A549 (cell line): Measurements from ENCODE around the gene SLCO1B1.

Experiments
- CHD2 ChIP-seq: fragments of 150-350 bp; IDR thresholded peaks from 2 replicates; pipeline ENCODE4 v1.6.1; 2014; ENCODE audit warnings: low read length; ENCODE audit not compliant: partially characterized antibody
- CTCF ChIP-seq: fragments of >200 bp; sonication (Bioruptor Twin); formaldehyde crosslinking; IDR thresholded peaks from 3 replicates; pipeline ENCODE4 v1.5.1; 2016
- MAX ChIP-seq: IDR thresholded peaks from 2 replicates; pipeline ENCODE4 v1.6.1; 2012
- PBX3 ChIP-seq: IDR thresholded peaks from 2 replicates; pipeline ENCODE4 v1.6.1; 2012
- POLR2A ChIP-seq: IDR thresholded peaks from 2 replicates; pipeline ENCODE4 v1.6.1; 2012; ENCODE audit warnings: mild to moderate bottlenecking, low read length
- RFX5 ChIP-seq: fragments of 450-650 bp; IDR thresholded peaks from 2 replicates; pipeline ENCODE4 v1.7.1; 2014; ENCODE audit warnings: antibody characterized with exemption, mild to moderate bottlenecking, moderate library complexity
- TP53 ChIP-seq: fragments of 250-450 bp; sonication (Bioruptor Pico); IDR thresholded peaks from 2 replicates; pipeline ENCODE4 v1.5.0; 2021; ENCODE audit warnings: mild to moderate bottlenecking, moderate library complexity
- TF ChIP-seq, protein P1 (sequence below): fragments of 200-600 bp; sonication (generic); IDR thresholded peaks from 2 replicates; pipeline ENCODE4 v1.6.1; 2016; ENCODE audit warnings: antibody characterized with exemption, mild to moderate bottlenecking, moderate library complexity
- TF ChIP-seq, protein P2 (sequence below): fragments of 250-450 bp; sonication (Bioruptor Pico); IDR thresholded peaks from 2 replicates; pipeline ENCODE4 v1.5.0; 2020; ENCODE audit warnings: low read depth, mild to moderate bottlenecking, moderate library complexity

GRCh38 chr12:21172079-21172478, 41.1 kb downstream of the SLCO1B1 start:
- no peak for TF ChIP-seq PBX3
- TF ChIP-seq CTCF, result no peak
- no peak for TF ChIP-seq TP53 (CRISPR knock-in tag)
- TF ChIP-seq POLR2A, result no peak
- no peak for TF ChIP-seq RFX5
- no peak for TF ChIP-seq MAX
- TF ChIP-seq, protein P1, sequence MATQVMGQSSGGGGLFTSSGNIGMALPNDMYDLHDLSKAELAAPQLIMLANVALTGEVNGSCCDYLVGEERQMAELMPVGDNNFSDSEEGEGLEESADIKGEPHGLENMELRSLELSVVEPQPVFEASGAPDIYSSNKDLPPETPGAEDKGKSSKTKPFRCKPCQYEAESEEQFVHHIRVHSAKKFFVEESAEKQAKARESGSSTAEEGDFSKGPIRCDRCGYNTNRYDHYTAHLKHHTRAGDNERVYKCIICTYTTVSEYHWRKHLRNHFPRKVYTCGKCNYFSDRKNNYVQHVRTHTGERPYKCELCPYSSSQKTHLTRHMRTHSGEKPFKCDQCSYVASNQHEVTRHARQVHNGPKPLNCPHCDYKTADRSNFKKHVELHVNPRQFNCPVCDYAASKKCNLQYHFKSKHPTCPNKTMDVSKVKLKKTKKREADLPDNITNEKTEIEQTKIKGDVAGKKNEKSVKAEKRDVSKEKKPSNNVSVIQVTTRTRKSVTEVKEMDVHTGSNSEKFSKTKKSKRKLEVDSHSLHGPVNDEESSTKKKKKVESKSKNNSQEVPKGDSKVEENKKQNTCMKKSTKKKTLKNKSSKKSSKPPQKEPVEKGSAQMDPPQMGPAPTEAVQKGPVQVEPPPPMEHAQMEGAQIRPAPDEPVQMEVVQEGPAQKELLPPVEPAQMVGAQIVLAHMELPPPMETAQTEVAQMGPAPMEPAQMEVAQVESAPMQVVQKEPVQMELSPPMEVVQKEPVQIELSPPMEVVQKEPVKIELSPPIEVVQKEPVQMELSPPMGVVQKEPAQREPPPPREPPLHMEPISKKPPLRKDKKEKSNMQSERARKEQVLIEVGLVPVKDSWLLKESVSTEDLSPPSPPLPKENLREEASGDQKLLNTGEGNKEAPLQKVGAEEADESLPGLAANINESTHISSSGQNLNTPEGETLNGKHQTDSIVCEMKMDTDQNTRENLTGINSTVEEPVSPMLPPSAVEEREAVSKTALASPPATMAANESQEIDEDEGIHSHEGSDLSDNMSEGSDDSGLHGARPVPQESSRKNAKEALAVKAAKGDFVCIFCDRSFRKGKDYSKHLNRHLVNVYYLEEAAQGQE, result no peak
- no peak for TF ChIP-seq CHD2
- TF ChIP-seq, protein P2, sequence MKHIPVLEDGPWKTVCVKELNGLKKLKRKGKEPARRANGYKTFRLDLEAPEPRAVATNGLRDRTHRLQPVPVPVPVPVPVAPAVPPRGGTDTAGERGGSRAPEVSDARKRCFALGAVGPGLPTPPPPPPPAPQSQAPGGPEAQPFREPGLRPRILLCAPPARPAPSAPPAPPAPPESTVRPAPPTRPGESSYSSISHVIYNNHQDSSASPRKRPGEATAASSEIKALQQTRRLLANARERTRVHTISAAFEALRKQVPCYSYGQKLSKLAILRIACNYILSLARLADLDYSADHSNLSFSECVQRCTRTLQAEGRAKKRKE (CRISPR knock-in tag), result no peak
